Neural cell (in vitro differentiated cells): ENCODE data around the gene VAPA.

ENCODE experiments used
- CTCF ChIP-seq: fragments of 450-650 bp; IDR thresholded peaks from 2 replicates; pipeline ENCODE4 v1.5.1; 2014; ENCODE audit warnings: antibody characterized with exemption, mild to moderate bottlenecking, moderate library complexity; ENCODE audit not compliant: poor library complexity, severe bottlenecking
- EP300 ChIP-seq: fragments of 450-650 bp; conservative IDR thresholded peaks from 2 replicates; pipeline ENCODE4 v1.6.1; 2014; ENCODE audit warnings: antibody characterized with exemption, mild to moderate bottlenecking, moderate library complexity; ENCODE audit not compliant: poor library complexity, severe bottlenecking
- EZH2 ChIP-seq: fragments of 200-600, 300-800 bp; shearing (Covaris generic), sonication (generic); IDR thresholded peaks from 2 replicates; pipeline ENCODE4 v1.6.1; 2014; ENCODE audit warnings: antibody characterized with exemption, low read length, borderline replicate concordance, mild to moderate bottlenecking; ENCODE audit not compliant: insufficient read depth, poor library complexity, severe bottlenecking
- MXI1 ChIP-seq: fragments of 450-650 bp; conservative IDR thresholded peaks from 2 replicates; pipeline ENCODE4 v1.6.1; 2014; ENCODE audit warnings: antibody characterized with exemption, mild to moderate bottlenecking; ENCODE audit not compliant: poor library complexity, severe bottlenecking
- RAD21 ChIP-seq: fragments of 450-650 bp; conservative IDR thresholded peaks from 2 replicates; pipeline ENCODE4 v1.6.1; 2014; ENCODE audit warnings: antibody characterized with exemption, mild to moderate bottlenecking, moderate library complexity
- REST ChIP-seq: IDR thresholded peaks from 2 replicates; pipeline ENCODE4 v1.6.1; 2012; ENCODE audit warnings: borderline replicate concordance
- SMC3 ChIP-seq: fragments of 450-650 bp; conservative IDR thresholded peaks from 2 replicates; pipeline ENCODE4 v1.6.1; 2014; ENCODE audit warnings: antibody characterized with exemption, mild to moderate bottlenecking, moderate library complexity; ENCODE audit not compliant: poor library complexity
- TAF1 ChIP-seq: IDR thresholded peaks from 2 replicates; pipeline ENCODE4 v1.6.1; 2012; ENCODE audit warnings: low read depth

- TF ChIP-seq CTCF (no peak), EZH2 (no peak), TAF1 (no peak), RAD21 (no peak), EP300 (no peak), REST (no peak), MXI1 (no peak), SMC3 (no peak)
Measured at GRCh38 chr18:9930299-9930884, 16.6 kb downstream of the VAPA start.
